Endothelial cell (in vitro differentiated cells): ENCODE data around the gene TNFRSF19. TPM values are rescaled to one million over a fixed set of nuclear protein-coding genes. Genes with fewer than 3 reads are reported as not detected.
A peak's percentile ranks its signal among the peaks of the same experiment; 100 is the strongest.

Source experiments
- DNase-seq: peaks from one replicate; pipeline ENCODE4 v3.0.0; 2021; ENCODE audit warnings: low spot score
- H3K27ac Mint-ChIP-seq: one replicate; pipeline ENCODE4 v1.8.0; 2021; ENCODE audit warnings: mixed read lengths, inconsistent platforms; ENCODE audit not compliant: unreplicated experiment
- H3K27me3 Mint-ChIP-seq: one replicate; pipeline ENCODE4 v1.8.0; 2021; ENCODE audit warnings: mild to moderate bottlenecking, moderate library complexity, mixed read lengths, inconsistent platforms; ENCODE audit not compliant: unreplicated experiment
- H3K36me3 Mint-ChIP-seq: one replicate; pipeline ENCODE4 v1.8.0; 2021; ENCODE audit warnings: mild to moderate bottlenecking, low read depth, mixed read lengths, inconsistent platforms; ENCODE audit not compliant: unreplicated experiment
- H3K4me1 Mint-ChIP-seq: one replicate; pipeline ENCODE4 v1.8.0; 2021; ENCODE audit warnings: mild to moderate bottlenecking, mixed read lengths, inconsistent platforms; ENCODE audit not compliant: unreplicated experiment
- H3K4me3 Mint-ChIP-seq: one replicate; pipeline ENCODE4 v1.8.0; 2021; ENCODE audit warnings: mild to moderate bottlenecking, mixed read lengths, inconsistent platforms; ENCODE audit not compliant: unreplicated experiment
- H3K9me3 Mint-ChIP-seq: one replicate; pipeline ENCODE4 v1.8.0; 2021; ENCODE audit warnings: mixed read lengths, inconsistent platforms; ENCODE audit not compliant: unreplicated experiment
- CTCF ChIP-seq: fragments of 200-600 bp; sonication (generic); IDR thresholded peaks from one replicate; pipeline ENCODE4 v1.5.0; 2021; ENCODE audit warnings: antibody characterized with exemption; ENCODE audit not compliant: unreplicated experiment
- total RNA-seq: library from RNA; stranded (reverse); fragmentation: NEBNext Ultra II Directional; extraction: Animal tissue kit (Norgen Biotek cat#: 25700); gene quantifications from one replicate; pipeline ENCODE4 v1.2.1, GENCODE V29; 2021; ENCODE audit not compliant: unreplicated experiment

The TNFRSF19 gene
- total RNA-seq, 1 donor from 2014 or later = 8.8 TPM

- peaks cover 20% of the 10 kb centered on the region for H3K4me1 Mint-ChIP-seq
- no peak for DNase-seq
- H3K27ac Mint-ChIP-seq = peak overlapping the region; percentile 72
- no peaks in the 10 kb centered on the region for H3K36me3 Mint-ChIP-seq
- no peak overlapping the region for H3K4me3 Mint-ChIP-seq
- H3K9me3 Mint-ChIP-seq = no peaks in the 10 kb centered on the region
- H3K27me3 Mint-ChIP-seq = peaks cover 4% of the 10 kb centered on the region
- no peak for TF ChIP-seq CTCF
These were observed 125.7 kb downstream of the TNFRSF19 start for GRCh38 chr13:23695711-23696464.

- peak overlapping the region; percentile 72 for H3K27ac Mint-ChIP-seq
- H3K27me3 Mint-ChIP-seq = peaks cover 4% of the 10 kb centered on the region
- TF ChIP-seq CTCF = no peak
- peaks cover 20% of the 10 kb centered on the region for H3K4me1 Mint-ChIP-seq
- H3K9me3 Mint-ChIP-seq = no peaks in the 10 kb centered on the region
- H3K4me3 Mint-ChIP-seq = no peak overlapping the region
- no peak for DNase-seq
- H3K36me3 Mint-ChIP-seq = no peaks in the 10 kb centered on the region
These were observed 126.4 kb downstream of the TNFRSF19 start for GRCh38 chr13:23696610-23697009.

GRCh38 chr13:23697772-23698313 is 127.6 kb downstream of the TNFRSF19 start:
- Mint-ChIP-seq H3K27ac (no peak overlapping the region), H3K4me1 (peaks cover 20% of the 10 kb centered on the region), H3K27me3 (peaks cover 4% of the 10 kb centered on the region), H3K9me3 (no peaks in the 10 kb centered on the region), H3K36me3 (no peaks in the 10 kb centered on the region), H3K4me3 (no peak overlapping the region)
- TF ChIP-seq CTCF = no peak
- no peak for DNase-seq

- Mint-ChIP-seq H3K4me3 (no peak overlapping the region), H3K4me1 (peaks cover 20% of the 10 kb centered on the region), H3K9me3 (no peaks in the 10 kb centered on the region), H3K27ac (no peak overlapping the region), H3K27me3 (peaks cover 6% of the 10 kb centered on the region), H3K36me3 (no peaks in the 10 kb centered on the region)
- TF ChIP-seq CTCF = no peak
- no peak for DNase-seq
These were observed 129.1 kb downstream of the TNFRSF19 start for GRCh38 chr13:23699271-23699670.

GRCh38 chr13:23701186-23701585 is 131.0 kb downstream of the TNFRSF19 start:
- Mint-ChIP-seq H3K36me3 (no peaks in the 10 kb centered on the region), H3K4me1 (peaks cover 24% of the 10 kb centered on the region), H3K27ac (no peak overlapping the region), H3K4me3 (no peak overlapping the region), H3K9me3 (no peaks in the 10 kb centered on the region), H3K27me3 (peaks cover 6% of the 10 kb centered on the region)
- DNase-seq = no peak
- no peak for TF ChIP-seq CTCF
